HG03045 (cell line): Measurements from ENCODE around the gene CES5A.
"Not testable (repeated sequence)": the region's sequence is repeated elsewhere in the genome, so short reads cannot be mapped to it uniquely, and the experiment has no call there.

Source experiments
- ATAC-seq: cut with Tn5 transposase; IDR thresholded peaks from one replicate; pipeline ENCODE4 v1.9.1; 2021; ENCODE audit warnings: mild to moderate bottlenecking, moderate library complexity; ENCODE audit not compliant: unreplicated experiment

The CES5A gene

DNA sequence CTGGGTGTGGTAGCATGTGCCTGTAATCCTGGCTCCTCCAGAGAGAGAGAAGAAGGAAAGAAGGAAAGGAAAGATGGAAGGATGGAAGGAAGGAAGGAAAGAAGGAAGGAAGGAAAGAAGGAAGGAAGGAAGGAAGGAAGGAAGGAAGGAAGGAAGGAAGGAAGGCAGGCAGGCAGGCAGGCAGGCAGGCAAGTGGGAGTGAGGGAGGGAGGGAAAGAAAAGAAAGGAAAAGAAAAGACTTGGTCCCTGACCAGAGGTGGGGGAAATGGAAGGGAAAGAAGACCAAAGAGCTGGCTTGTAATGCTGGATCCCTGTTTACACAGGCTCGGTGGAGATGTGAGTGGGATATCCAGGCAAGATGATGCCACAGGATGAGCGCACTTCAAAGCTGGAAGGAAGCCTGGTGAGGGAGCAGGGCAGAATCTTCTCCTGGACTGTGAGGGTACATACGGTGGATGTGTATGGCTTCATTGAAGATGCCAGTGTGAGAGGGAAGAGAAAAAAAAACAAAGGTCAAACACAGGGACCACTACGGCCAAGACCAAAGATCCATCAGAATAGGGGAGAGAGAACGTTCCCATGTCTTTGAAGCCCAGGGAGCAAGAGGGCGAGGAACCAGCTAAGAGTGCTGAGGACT lies 44.4 kb downstream of the CES5A start:
- ATAC-seq = no peak

DNA sequence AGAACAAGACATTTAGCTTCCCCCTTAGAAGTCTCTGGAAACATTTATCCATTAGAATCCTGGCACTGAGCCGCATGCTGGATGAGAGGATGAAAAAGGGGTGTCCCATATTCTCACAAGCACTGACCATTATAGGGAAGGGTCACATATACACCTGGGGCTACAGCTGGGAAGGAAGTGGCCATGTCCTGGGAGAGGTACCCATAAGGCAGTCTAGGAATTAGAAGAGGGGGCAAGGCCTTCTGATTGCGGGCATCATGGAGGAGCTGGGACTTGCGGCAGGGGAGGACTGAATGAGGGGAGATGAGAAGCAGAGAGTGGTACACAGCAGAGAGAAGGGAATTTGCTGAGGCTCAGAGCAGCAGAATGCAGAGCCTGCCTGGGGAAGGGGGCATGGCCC lies 45.9 kb downstream of the CES5A start:
- ATAC-seq = not testable (repeated sequence)

DNA sequence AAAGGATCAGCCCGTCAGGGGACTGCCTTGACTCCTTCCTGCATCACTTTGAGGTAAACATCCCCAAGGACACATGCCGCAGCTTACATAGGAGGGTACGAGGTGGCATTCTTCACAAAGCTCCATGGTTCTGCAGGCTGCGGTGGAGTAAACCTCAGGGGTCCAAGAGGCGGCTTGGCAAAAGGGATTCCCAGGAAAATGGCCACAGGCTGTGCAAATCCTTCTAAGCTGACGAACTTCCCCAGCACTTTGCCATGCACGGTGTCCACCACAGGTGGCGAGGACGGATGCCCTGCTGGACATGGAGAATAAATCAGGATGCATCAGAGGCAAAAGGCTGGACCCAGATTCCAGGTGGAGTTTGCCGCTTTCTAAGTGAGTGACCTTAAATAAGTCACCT lies 46.5 kb downstream of the CES5A start:
- ATAC-seq = no peak

DNA sequence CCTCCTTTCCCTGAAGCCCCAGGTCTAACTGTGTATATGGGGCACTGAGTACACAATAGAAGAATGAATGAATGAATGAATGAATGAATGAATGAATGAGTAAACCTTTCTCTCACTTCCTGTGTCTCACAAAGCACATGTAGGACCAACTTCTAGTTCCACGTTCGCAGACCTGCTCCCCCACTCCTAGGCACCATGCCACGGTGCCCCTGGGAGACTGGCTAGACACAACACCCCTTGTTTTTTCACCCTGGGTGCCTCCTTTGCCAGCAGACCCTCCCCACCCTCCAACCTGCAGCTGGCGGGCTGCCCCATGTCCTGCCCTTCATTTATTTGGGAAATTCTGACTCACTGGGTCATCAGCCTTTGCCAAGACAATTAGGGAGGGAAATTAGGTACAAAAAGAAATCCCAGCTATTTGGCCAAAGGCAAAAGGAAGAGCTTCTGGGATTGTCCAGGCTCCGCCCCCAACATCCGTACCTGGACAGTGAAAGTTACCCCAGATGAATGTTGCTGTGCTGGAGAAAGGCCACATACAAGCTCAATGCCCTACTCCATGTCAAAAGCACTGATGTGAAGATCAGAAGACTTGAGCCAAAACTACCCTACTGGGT lies 50.0 kb downstream of the CES5A start:
- ATAC-seq = no peak

DNA sequence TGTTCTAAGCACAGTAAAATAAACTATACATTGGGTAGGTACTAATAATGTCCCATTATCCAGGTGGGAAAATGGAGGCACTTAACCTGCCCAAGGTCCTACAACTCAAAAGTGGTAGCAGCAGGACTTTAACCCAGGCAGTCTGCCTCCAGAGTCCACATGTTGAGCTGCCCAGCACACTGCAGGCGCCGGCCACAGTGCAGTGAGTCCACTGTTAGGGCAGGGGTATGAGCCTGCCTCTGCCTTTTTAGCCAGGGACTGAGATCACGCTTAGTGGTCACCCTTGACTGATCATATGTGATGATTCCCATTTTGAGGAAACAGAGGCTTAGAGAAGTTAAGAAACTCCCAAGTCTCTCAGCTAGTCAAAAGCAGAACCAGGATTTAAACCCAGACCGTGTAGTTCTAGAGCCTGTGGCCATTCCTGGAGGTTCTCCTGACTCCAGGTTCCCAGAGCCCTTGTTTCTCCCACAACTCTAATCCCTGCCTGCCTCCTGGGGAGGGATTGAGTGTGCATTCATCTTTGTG lies 50.6 kb downstream of the CES5A start:
- no peak for ATAC-seq

DNA sequence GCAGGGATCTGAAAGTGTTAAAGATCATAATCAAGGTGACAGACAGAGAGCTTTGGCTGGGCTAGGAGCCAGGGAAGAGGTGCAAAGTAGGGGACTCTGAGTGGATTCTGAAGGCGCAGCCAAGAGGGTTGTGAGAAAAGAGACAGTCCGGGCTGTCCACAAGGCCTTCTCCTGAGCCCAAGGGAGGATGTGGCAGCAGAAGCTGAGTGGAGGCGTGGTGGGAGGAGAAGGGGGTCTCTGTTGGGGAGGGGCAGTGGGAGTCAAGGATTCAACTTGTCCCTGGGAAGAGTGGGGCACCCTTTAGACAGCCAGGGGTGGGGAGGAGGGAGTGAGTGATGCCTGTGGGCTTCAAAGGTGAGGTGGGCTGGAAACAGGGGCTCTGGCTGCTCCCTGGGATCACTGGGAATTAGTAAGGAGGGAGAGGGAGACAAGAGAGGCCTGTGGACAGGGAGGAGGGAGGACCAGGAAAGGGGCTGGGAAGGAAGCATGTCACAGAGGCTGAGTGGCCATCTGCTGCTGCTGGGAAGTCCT lies 52.8 kb downstream of the CES5A start:
- no peak for ATAC-seq

DNA sequence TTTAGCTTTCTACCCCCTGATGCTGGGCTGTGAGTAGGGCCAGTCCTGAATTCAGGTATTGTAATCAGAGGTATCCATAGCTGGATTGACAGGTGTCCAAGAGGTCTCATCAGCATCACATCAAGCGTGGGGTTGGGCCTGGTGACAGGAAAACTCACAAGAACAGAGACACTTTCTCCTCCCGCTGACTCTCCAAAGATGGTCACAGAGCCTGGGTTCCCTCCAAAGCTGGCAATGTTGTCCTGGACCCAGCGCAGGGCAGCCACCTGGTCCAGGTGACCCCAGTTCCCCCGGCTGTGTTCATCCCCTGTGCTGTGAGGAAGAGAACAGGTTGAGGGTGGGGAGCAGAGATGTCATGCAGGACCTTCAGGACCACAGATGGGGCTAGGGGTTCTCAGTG lies 54.0 kb downstream of the CES5A start:
- no peak for ATAC-seq

DNA sequence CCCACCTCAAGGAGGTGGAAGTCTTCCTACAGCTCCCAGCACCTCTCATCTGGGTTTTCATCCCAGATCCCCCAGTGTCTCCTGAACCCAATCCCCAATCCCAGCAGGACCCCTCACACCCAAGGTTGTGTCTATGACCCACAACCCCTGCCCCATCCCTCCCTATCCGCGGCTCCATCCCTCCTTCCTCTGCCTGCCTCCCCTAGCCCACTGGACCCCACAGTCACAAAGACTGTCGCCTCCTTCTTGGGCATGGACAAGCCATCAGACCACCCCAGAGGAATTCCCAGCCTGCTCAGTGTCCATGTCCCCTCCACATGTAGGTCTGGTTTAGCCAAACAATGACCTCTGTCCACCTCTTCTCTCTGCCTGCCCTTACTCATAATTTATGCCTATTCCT lies 54.6 kb downstream of the CES5A start:
- ATAC-seq = no peak

DNA sequence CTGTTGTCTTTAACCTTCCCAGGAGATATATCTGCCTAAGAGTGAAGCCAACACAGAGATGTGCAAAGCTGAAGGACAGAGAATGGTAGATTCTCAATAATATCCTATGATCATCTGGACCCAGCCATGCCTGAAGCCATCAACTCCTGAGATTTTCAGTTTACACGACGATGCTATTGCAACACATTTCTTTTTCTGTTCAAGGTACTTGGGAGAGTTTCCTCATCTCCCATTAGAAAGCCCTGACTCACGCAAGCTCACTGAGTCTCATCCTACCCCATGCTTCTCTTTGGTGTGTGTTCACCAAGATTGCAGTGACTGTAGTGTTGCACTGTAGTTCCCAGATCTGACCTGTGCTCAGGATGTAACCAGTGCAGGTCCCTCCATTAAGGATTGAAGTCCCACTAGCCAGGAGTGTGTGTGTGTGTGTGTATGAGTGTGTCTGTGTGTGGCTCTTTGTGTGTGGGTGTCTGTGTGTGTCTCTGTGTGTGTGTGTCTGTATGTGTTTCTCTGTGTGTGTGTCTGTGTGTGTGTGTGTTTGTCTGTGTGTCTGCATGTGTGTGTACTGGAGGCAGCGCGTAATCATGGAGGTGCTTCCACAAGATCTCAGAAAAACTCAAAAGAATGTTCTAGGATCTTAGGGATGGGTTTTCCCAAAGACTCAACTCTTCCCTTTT lies 57.8 kb downstream of the CES5A start:
- no peak for ATAC-seq

DNA sequence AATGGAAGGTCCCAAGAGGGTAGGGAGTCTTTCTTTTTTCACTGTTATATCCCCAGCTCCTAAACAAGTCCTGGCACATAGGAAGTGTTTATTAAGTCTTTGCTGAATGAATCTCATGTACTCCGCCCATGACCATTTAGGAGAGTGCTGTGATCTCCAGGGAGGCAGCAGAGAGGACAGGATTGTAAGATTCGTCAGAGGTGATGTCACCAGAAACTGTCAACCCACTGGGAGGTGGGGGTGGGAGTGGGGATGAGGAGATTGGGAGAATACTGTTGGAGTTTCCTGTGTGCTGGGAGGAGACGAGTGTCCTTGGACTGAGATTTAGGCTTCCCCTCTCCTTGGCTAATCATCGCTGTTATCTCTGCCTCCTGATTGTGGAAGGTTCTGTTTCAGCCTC lies 59.0 kb downstream of the CES5A start:
- not testable (repeated sequence) for ATAC-seq

DNA sequence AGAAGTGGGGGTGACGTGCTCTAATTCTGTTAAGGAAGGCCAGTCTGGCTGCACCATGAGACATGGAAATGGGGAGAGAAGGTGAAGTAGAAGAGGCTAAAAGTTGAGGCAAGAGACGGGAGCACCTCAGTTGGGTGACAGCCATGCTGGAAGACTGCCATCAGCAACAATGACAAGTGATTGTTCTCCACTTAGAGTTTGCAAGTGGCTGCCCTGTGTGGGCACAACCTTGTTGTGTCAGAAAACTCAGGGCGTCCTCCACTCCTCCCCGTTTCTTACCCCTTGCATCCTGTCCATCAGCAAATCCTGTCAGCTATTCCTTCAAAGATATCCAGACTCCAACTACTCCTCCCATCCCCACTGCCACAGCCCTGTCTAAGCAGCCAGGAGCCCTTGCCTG lies 59.9 kb downstream of the CES5A start:
- no peak for ATAC-seq

DNA sequence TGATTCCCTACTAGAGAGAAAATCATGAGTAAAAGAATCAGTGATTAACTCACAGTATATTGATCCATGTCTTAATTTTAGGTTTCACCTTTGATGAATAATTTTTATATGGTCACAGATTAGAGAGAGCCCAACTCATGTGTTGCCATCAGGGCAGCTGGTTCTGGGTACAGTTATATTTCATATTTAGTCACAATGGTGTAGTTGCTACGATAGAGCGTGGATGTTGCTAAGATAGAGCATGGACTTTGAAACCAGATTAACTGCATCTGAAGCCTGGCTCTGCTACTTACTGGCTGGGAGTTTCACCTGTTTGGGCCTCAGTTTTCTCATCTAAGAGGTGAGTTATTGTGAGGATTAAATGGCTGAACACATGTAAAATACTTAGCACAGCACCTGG lies 61.0 kb downstream of the CES5A start:
- ATAC-seq = not testable (repeated sequence)

DNA sequence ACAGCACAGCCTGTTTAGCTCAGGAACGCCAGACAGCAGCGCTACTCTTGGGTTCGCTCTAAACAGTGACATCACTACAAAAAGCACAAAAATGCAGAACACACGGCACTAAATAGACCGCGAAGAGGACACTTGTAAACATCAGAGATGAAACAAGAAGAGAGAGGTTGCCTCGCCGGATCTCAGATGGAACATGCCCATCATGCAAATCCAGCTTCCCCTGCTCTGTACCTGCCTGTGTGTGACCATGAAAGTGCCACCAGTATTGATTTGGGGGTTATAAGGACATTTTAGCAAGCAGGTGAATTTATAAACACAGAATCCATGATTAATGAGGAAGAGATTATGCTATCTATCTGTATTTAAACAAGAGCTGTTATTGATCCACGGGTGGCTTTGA lies 61.4 kb downstream of the CES5A start:
- not testable (repeated sequence) for ATAC-seq

DNA sequence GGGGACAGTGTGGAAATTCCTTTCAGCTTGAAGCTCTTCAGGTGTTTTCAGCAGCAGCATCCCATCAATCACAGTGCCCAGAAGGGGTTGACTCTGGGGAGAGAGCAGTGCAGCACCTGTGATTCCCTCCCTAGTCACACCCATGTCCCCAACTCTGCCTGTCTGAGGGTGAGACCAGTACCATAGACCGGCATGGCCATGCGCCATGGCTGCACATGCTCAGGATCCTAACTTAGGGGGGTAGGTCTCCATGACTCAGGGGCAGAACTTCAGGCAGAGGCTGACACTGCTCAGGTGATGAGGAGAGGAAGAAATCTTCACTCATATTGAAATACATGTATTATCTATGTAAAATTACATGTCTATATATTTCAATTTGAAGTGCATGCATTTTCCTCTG lies 62.2 kb downstream of the CES5A start:
- ATAC-seq = no peak

DNA sequence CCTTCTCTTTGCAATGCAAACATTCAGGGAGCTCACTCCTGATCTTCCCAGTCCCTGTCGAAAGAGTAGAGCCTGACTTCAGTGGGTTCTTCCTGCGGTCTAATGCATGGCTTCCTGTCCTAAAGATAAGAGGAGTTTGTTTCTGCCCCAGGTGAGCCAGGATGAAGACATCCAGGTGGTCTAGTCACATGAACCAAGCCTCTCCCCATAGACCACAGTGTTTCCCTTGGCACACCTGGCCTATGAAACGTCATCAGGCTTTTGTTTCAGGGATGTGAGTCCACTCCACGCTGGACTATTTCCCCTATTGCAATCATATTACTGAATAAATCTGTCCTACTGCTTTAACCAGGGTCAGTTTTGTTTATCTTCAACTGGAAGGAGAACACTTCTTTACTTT lies 63.4 kb downstream of the CES5A start:
- no peak for ATAC-seq

DNA sequence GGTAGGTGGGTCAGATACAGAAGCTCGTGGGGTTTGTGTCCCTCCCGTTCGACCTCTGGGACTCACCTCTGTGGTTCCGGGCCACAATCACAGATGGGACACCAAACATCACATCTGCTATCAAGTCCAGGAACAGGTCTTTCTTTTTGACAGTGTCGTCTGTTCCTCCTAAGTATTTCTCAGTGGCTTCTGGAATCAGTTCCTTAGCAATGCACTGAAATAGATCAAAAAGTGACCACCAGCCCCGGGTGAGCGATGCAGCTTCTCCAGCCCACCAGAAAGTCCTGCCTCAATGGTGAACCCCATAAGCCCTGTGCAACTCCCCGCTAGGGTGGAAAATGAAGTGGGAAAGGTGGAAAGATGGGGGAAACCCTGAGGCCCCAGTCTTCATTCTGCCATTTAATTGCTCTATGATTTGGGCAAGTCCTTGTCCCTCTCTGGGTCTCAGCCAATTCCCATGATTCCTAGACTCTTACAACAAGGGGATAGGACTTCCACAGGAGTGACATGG lies 64.7 kb downstream of the CES5A start:
- ATAC-seq = no peak

DNA sequence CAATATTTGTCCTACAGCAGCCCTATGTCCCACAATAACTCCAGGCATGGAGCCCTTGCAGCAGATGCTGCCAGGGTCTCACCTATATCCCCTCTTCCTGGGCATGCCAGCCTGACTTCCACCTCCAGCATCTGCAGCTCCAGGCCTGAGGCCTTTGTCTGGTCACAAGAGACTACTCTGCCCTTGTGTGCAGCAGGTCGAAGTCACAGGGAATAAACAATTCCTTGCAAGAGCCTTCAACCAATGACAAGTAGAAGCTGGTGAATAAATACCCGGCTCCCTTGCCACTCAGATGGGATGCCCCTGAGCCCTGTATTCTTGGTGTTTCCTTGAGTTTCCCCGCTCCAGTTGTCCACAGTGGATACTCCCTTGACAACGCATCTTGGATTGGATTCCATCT lies 65.3 kb downstream of the CES5A start:
- ATAC-seq = no peak

DNA sequence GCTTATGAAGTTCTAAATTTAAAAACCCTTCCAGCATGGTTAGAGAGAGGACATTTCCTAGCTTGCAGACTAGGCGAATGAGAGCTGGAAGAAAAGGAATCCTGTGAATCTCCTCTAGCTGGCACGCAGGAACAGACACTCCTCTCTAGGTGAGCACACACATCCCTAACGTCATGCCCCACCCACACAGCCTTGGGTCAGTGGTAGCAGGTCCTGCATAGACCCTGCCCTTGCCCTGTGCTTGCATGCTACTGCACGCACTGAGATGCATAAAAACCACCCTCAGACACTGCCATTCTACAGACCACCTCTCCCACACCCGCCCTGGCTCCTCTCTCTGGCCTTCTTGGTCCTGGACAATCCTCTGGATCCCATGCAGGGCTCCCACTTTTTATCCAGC lies 65.8 kb downstream of the CES5A start:
- no peak for ATAC-seq

DNA sequence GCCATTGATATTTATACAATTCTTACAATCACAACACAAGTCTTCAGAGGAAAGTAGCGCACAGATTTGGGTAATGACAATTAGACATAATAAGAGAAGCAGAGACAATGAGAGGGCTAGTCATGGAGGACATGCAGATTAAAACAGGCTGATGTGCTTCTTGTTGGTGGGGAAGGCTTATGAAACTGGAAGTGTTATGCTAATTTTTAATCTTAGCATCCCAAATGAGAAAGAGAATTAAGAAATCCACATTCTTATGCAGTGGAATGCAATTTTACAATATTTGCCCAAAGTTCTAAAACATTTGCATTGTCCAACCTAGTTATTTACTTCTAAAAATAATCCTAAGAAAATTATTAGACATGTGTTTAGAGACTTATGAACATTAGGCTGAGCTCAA lies 66.9 kb downstream of the CES5A start:
- not testable (repeated sequence) for ATAC-seq

DNA sequence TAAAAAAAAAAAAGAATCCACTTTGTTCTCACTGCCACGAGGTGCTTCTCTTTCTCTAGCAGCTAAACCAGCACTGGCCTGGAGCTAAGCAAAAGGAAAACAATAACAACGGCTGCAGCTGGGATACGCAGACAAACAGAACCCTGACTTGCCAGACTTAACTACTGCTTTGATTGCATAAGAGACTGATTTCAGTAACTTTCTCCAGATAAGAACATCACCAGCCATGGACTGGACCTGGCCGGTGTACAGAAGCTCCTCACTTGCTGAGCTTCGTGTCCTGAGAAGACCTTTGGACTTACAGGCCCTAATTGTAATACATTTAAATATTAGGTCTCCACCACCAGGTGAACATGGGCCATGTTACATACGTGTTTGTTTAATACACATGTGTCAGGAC lies 70.1 kb downstream of the CES5A start:
- ATAC-seq = not testable (repeated sequence)

DNA sequence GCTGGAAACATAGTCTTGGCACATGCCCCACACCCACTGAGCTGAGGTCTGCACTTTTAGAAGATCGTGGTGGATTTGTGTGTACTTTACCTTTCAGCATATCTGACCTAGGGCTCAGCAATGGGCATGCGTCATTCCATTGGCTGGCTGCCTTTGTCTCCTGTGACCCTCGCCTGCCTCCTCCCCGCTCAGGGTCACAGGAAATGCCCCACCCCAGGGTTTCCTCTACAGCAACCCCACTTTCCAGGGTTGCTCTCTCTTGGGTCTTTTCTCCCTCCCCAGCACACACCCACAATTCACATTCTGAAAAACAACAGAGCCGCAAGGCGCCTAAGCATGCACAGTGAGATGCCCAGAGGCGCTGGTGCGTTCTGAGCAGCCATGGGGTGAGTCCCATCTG lies 71.5 kb downstream of the CES5A start:
- not testable (repeated sequence) for ATAC-seq
